Stimulated activated CD4-positive, alpha-beta T cell treated with anti-CD3 and anti-CD28 coated beads, Interleukin-1b, Interleukin-23, amount 100 ng/mL, for 4 hours (primary cell): ENCODE measurements around the gene SARDH.

Experiments used
- DNase-seq, 2 donors: peaks; one replicate each; pipeline ENCODE4 v3.0.0-alpha.2; 2020; ENCODE audit warnings: low read depth in 2 of 2

Gene SARDH

DNA sequence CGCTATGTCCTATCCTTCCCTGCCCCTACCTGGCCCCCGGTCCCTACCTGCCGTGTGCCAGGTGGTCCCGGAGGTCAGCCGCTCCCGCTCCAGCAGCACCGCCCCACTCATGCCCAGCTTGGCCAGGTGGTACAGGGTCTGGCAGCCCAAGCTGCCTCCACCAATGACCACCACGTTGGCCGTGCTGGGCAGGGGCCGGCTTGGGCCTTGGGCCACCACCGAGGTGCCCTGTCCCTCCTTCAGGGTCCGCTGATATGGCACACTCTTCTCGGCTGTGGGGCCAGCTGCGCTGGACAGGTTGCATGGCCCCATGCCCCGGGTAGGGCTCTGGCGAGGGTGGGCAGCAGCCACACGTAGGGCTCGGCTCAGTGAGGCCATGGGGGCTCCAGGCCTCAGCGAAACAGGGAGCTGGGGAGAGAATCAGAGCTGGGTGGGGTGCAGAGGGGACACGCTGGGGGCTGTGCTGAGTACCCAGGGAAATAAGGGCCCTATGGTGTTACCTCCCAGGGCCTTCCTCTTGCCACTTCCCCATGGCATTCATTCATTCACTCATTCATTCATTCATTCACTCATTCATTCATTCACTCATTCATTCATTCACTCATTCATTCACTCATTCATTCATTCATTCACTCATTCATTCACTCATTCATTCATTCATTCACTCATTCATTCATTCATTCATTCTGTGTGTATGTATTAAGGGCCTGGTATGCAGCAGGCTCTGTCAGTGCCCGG is 4.2 kb downstream of the SARDH start:
- no peak for DNase-seq

DNA sequence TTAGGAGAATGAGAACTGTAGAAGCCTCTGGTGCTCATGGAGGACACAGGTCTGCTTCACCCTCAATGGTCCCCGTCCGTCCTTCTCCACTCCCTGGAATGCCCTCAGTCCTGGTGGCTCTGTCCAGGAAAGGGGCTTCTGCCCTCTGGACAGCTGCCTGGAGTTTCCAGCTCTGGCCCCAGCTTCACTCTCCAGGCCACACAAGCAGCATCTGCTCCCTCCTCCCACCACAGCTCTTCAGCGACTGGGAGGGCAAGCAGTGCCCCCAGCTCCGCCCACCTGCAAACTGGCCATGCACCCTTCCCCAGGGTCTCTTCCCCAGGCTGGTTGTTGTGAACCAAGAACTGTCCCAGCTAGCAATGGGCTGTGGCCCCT is 4.7 kb downstream of the SARDH start:
- no peak for DNase-seq

DNA sequence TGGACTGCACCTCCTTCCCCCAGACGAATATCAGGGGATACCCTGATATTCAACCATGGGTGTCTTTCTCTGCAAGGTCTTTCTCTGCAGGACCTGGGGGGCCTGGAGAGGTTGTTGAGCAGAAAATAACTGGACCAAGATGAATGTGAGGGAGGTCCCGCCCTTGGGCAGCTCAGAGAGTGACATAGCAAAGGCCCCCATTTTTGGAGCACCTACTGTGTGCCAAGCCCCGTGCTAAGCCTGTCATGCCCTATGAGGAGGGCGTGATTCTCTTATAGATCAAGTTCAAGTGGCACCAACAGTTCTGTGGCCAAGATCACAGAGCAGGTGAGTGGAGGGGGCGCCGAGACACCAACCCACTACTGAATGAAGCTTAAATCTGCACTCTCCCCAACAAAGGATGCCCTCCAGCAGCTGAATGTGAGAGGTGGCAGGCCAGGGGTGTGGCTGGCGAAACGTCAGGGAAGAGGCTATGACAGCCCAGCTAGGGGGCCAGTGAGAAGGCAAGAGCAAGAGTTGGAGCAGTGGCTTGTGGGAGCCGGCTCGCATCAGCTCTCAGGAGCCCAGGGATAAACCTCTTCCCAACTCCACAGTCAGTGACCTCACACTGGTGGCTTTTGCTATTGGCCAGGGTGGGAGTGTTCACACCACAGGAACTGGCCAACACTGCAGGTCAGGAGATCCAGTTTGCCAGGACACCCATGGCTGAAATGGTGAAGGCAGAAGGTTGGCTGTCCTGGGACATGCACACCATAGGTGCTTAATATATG is 5.3 kb downstream of the SARDH start:
- DNase-seq: no peak

DNA sequence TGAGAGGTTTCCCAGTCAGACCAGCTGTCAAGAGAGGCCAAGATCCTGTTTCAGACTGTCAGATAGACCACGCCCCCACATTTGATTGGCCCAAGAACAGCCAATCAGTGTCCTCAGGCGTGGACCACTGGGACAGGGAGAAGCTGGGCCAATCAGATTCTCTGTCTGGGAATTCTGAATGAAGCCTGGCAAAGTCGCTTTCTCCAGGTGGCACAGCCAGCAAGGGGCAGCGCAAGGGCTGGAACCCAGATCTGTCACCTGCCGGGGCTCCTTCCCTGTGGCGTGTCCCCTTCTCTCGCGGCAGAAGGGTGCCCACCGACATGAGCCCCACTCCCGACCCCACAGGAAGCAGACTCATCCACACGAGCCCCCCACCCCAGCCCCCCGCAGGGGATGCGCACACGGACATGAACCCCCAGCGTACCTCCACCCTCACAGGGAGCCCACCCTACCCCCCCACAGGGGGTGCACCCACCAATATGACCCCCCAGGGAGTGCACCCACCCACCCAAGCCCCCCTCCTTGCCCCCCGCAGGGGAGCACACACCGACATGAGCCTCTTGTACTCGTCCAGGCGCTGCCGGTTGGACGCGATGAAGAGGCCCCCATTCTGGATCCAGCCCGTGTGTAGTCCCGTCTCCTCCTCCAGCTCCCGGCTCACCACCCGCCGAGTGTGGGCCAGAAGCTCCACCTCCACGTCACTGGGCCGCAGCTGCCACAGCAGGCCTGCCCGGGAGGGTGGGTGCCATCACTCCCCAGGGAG is 6.1 kb downstream of the SARDH start:
- no peak for DNase-seq

DNA sequence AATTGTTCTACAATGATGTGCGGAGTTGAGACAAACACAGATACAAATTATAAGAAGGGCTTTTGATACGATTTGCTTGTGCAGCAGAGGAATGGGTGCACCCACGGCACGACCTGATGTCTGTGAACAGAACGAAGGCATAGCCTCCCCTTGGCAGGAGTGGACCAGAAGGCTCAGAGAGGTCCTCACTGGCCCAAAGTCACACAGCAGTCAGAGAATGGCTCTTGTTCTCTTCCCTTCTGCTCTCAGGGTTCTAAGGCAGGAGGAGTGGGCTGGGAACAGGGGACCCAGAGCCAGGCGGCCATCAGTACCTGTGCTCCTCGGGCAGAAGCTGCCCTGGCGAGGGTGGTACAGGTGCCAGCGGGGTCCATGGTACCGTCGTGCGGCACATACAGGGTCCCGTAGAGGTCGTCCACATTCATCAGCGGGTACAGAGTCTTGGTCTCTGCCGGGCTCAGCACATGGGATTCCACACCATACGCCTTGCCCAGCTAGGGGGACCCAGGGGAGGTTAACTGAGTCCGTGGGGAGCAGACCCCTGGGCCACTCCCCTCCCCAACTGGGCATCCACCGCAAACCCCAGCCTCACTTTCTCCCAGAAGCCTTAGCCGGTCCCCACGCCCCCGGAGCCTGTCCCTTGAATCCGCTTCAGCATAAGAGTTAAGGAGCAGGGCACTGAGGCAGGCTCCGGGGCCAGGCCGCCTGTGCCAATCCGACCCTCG is 7.0 kb downstream of the SARDH start:
- no peak for DNase-seq

DNA sequence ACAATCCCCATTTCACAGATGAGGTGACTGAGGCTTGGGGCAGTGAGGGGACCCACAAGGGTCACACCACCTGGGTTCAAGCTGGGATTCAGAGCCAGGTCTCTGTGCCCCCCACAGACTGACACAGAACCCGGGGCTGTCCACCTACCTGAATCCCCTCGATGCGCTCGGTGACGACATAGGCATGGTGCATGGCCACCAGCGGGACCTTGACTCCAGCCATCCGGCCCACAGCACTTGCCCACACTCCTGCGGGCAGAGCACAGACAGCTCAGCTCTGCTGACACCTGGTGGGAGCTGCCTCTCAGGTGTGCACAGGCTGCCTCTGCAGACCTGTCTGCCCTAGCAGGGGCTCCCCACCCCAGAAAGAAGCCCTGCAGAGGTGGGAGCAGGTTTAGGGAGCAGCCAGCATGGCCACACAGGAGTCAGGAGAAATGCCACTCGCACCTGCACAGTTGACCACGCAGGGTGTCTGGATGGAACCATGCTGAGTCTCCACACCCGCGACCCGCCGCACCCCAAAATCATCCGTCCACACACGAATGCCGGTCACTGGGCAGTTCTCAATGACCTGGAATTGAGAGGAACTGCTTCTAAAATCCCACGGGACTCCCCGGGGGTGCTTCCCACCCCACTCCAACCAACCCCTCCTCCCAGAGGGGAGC is 8.4 kb downstream of the SARDH start:
- no peak for DNase-seq

DNA sequence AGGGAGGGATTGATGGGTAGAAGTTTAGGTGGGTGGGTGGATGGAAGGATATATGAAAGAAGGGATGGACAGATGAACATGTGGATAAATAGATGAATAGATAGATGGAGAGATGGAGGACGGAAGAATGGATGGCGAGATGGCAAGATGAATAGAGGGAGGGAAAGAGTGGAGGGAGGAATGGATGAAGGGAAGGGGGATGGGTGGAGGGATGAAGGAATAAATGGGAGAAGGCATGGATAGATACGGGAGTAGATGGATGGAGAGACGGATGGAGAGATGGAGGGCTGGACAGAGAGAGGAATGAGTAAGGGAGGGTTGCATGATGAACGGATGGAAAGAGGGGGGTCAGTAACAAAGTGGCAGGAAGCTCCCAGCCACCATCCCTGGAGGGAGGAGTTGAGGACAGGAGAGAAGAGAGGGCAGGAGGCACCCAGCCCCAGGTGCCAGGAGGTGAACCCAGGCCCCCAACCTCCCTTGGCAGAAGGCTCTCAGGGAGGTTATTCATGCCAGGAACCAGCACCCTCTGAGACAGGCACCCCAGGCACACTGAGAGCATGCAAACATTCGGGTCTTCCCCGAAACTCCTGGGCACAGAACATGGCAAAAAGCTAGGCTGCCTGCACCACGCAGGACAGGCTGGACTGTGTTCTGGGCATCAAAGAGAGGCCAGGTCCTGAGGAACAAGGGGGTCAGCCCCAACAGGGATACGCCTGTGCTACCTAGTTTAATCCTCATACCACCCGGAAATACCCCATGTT is 9.1 kb downstream of the SARDH start:
- DNase-seq: no peak

DNA sequence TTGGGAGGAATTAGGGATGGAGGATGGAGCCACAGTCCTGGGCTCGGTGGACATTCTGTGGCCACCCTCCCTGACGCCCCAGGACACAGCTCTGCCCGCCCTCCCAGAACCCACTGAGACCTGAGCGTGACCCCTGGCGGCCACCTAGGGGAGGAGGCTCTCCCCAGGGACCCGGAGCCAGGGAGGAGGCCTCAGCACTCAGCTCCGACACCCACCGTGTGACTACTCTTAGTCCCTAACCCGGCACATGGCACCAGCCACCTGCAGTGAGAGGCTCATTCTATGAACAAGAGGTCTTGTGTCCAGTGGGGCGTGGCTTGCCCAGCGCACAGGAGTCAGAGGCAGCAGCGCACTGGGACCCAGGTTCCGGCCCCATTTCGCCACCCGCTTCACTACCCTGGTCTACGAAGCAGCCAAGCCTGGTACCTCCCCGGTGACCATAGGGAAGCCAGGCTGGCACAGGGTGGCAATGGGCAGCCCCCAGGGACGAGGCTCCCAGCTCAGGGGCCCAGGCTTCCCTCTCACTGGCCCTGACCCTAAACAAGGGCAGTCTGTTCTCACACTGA is 10.2 kb downstream of the SARDH start:
- no peak for DNase-seq

DNA sequence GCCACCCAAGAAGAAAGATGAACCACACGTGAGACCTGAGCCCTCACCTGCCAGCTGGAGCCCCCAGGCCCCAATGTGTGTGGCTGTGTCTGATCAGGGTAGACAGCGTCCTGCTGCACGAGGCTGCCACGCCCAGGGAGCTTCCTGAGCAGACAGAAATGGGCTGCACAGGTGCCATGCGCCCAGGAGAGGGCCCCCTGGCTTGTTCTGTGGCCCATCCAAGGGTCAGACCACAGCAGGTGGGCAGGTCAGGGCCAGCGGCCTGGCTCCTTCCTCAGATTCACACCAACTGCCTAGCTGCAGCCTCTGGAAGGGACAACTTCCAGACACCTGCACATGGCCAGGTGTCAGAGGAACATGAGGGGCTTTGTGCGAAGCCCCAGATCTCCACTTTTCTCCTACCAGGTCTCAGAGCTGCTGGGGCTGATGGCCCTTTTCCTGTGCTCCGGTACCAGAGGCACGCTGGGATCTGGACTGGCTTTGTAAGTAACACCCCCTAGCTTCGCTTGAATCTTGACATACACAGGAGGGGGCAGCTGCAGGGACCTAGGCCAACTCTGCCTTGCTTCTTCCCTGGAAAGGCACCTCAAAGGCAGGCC is 10.8 kb downstream of the SARDH start:
- no peak for DNase-seq

DNA sequence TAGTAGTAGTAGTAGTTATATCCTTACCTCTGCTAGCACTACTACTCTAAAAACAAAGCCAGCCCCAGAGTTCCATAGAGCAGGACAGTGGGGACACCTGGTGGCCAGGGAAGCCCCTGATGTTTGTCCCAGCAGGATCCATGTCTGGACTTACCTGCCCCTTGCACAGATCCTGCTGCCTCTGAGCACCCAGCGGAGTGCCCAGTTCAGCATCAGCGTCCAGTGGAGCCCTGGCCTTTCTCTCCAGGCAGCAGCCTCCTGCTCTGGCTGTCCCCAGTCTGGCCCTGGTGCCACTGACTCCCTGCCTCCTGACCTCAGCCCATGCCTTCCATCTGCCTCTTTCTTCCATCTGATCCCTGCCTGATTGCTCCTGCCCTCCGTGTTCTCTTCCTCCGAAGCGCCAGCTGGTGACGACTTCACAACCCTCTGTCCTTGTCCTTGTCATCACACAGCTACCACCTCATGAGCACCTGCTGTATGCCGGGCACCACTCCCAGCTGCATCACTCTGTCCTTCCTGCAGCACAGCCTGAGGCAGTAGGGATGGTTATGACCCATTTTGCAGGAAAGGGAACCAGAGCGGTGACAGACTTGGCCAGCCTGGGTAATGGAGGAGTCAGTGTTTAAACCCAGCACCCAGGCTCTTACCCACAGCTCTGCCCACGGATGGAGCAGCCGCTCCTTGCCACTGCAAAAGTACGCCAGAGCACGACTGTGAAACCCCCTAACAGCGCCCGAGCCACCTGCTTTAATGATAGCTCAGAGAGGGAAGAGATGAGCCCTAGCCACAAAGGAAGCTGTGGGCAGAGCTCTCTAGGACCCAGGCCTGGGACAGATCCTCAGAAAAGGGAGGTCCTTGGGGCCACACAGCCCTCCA is 11.5 kb downstream of the SARDH start:
- peak; percentile 52 to 60 for DNase-seq

DNA sequence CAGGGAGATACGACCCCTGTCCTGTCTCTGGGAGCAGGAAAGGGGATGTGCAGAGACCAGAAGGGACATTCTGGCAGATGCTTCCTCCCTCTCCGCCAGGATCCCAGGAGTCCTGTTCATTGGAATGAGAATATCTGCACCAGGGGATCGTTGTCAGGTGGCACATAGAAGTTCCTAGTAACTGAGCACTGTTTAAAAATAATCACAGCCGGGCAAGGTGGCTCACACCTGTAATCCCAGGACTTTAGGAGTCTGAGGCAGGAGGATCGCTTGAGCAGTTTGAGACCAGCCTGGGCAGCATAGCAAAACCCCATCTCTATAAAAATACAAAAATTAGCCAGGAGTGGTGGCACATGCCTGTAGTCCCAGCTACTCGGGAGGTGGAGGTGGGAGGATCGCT is 12.3 kb downstream of the SARDH start:
- DNase-seq: no peak

DNA sequence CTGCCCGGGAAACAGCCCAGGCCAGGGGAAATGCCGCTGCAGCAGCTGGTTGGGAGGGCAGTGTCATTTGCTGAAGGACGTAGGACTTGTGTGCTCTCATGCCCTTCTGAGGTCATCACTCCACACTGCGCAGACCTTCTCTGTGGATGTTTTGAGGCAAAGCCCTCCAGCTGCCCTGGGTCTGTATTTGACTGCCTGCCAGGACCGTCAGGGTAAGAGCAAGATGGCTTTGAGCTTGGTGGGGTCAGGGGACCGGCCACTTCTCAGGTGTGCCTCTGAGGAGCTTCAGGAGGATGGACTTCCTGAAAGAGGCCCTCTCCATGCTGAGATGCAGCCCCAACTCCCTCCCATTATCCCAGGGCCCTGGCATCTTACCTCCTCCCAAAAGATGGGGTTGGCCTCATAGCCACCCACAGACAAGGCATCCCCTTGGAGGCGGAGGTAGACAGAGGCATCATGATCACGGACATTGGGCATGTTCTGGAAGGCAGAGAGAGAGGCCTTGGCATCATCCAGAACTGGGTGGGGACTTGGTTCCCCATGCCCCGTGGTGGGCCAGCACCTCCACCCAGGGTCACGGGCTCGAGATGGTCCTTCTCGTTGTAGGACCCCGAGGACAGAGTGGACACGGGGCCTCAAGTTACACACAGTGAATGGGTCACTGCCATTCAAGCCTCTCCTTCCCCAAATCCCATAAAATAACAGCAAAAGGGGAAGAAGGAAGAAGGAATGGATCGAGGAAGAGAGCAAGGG is 19.4 kb downstream of the SARDH start:
- no peak for DNase-seq

DNA sequence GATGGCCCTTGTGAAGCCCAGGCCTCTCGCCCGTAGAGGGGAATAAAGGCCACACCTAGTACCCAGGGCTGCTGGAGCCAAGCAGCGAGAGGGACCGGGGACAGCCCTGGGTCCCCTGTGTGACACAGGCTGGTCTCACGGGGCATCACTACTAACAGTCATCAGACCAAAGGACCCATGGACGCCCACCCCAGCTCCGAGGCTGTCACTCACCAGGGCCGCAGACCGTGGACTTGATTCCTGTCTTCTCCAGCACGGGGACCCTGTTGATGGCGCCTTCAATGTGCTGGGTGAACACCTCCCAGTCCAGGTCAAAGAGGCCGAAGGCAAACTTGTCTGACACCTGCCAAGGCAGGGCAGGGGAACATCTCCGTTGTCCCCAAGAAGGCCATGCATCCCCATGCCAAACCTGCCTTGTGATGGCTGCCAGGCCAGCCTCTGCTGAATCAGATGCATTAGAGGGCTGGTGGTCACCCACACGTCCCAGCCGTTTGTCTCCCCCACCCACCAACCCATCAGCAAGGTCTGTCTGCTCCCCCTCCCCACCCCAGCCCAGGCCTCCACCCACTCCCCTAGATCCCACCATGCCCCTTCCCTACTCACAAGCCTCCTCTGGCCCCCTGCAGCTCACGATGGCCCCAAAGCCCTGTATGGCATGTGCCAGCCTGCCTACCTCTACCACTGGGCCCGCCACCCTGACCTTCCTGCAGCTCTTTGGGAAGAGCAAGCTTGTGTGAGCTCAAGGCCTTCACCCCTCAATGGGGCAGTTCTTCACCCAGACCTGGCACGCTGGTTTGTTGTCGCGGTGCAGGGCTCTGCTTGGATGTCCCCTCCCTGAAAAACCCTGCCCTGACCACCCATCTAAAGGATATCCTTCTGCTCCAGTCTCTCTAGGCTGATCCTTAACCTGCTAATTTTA is 20.8 kb downstream of the SARDH start:
- no peak for DNase-seq

DNA sequence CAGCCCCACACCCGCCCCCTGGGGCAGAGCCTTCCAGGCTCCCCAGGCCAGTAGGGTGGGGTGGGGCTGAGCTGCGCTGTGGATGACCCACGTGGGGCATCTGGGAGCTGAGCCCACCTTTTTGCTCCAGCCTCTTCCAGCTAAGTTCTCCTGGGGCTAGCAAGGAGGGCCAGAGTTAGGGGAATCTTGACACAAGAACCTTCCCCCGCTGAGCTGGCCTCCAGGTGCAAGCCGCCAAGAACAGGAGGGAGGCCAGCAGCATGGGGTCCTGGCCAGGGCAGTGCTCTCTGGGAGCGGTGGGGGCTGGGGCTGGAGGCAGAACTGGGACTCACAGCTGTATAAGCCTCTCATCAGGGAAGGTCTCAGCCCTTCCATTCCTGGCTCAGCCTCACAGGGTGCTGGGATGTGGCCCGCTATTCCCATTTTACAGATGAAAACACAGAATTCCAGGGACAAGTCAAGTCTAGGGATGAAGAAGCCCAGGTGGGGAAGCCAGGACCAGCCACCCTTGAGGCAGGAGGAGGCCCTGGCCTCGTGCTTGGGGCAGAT is 21.5 kb downstream of the SARDH start:
- DNase-seq: no peak

DNA sequence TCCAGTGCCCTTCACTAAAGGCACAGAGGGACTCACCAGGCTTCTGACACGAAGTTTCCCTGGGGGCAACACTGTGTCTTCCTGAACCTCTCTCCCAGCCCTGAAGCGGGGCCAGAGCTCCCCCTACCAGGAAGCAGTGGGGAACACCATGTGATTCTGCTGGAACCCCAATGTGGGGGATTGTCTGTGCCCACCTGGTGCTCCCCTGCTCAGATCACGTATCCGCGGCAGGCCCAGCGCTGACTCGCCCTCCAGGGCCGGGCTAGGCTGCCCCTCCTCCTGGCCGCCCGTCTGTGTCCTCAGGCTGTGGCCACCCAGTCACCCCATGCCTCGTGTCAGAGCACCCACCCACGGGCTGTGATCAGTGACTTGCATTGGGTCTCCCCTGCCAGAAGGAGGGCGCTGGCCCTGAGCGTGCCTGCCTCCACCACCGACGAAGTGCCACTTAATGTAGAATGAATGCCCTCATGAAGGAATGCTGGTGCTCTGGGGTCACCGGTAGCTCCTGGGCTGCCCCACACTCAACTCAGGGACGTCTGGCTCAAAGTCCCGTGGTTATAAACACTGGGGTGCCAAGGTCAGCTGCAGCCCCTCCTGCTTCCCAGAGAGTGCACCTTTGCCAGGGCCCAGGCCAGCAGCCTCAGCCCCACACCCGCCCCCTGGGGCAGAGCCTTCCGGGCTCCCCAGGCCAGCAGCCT is 22.1 kb downstream of the SARDH start:
- DNase-seq: peak in 1 of 2 donors; percentile 14

DNA sequence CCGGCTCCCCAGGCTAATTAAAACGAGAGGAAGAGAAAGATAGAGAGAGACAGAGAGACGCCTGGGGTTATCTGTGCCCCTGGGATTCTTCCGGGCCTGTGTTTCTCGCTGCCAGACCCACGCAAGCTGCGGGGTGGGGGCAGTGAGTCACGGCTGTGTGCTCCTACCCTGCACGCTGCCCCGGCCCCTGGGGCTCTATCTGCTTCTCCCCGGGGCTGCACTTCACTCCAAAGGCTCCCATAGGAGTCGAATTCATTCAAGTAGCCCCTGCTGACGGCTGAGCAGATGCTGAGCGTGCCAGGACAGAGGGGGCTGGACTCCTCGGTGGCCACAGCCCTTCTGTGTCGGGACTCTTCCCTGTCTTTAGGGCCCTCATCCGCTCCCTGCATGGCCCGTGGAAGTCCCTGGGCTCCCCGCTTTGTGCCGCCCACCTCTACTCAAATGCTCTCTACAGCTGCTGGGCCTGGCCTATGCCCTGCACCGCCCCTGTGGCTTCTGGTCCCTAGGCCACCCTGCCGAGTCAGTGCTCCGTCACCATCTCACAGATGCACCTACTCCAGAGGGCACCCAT is 22.8 kb downstream of the SARDH start:
- DNase-seq: no peak
